GM23338 (cell line): ENCODE data around the gene UBAP2. TPM values are rescaled to one million over a fixed set of nuclear protein-coding genes. Genes with fewer than 3 reads are reported as not detected.

Source experiments
- ATAC-seq: fragments of 200-7000 bp; cut with Tn5 transposase; 3 replicates; pipeline ENCODE4 v1.9.1; 2020
- DNase-seq: peaks from one replicate; pipeline ENCODE4 v3.0.0-alpha.2; 2015; ENCODE audit warnings: low spot score
- H2AFZ ChIP-seq: fragments of 200-600 bp; sonication (generic); 2 replicates; pipeline ENCODE4 v1.8.0; 2016; ENCODE audit warnings: antibody characterized with exemption, mild to moderate bottlenecking, moderate library complexity
- H3F3A ChIP-seq: fragments of 200-600 bp; sonication (generic); replicated peaks from 2 replicates; pipeline ENCODE4 v1.8.0; 2017; ENCODE audit warnings: antibody characterized with exemption, mixed run types, low read depth
- H3K27ac ChIP-seq: fragments of 200-600 bp; sonication (generic); 2 replicates; pipeline ENCODE4 v1.6.1; 2016; ENCODE audit warnings: low read depth
- H3K27me3 ChIP-seq: fragments of 200-600 bp; sonication (generic); 2 replicates; pipeline ENCODE4 v1.8.0; 2016; ENCODE audit warnings: mild to moderate bottlenecking, mixed run types, moderate library complexity; ENCODE audit not compliant: insufficient read depth
- H3K36me3 ChIP-seq: fragments of 200-600 bp; sonication (generic); 2 replicates; pipeline ENCODE4 v1.8.0; 2016; ENCODE audit warnings: mild to moderate bottlenecking; ENCODE audit not compliant: insufficient read depth
- H3K4me1 ChIP-seq: fragments of 200-600 bp; sonication (generic); 2 replicates; pipeline ENCODE4 v1.8.0; 2016; ENCODE audit warnings: mild to moderate bottlenecking, moderate library complexity; ENCODE audit not compliant: insufficient read depth
- H3K4me2 ChIP-seq: fragments of 200-600 bp; sonication (generic); 2 replicates; pipeline ENCODE4 v1.7.1; 2017; ENCODE audit warnings: mixed run types
- H3K4me3 ChIP-seq: fragments of 200-600 bp; sonication (generic); 2 replicates; pipeline ENCODE4 v1.6.1; 2016; ENCODE audit warnings: mixed run types
- H3K79me2 ChIP-seq: fragments of 200-600 bp; sonication (generic); replicated peaks from 2 replicates; pipeline ENCODE4 v1.8.0; 2017; ENCODE audit warnings: mild to moderate bottlenecking; ENCODE audit not compliant: insufficient read depth
- H3K9me2 ChIP-seq: fragments of 200-600 bp; sonication (generic); 2 replicates; pipeline ENCODE4 v1.8.0; 2017; ENCODE audit not compliant: insufficient read depth
- H4K20me1 ChIP-seq: fragments of 200-600 bp; sonication (generic); replicated peaks from 2 replicates; pipeline ENCODE4 v1.8.0; 2017; ENCODE audit warnings: mild to moderate bottlenecking; ENCODE audit not compliant: insufficient read depth
- H3K27ac Mint-ChIP-seq: 2 replicates; pipeline ENCODE4 v1.8.0; 2020; ENCODE audit warnings: inconsistent platforms, mild to moderate bottlenecking, moderate library complexity, mixed read lengths
- H3K27me3 Mint-ChIP-seq: 3 replicates; pipeline ENCODE4 v1.8.0; 2022; ENCODE audit warnings: low read depth, mild to moderate bottlenecking, moderate library complexity, mixed read lengths, inconsistent platforms; ENCODE audit not compliant: insufficient read depth, poor library complexity
- H3K36me3 Mint-ChIP-seq: 3 replicates; pipeline ENCODE4 v1.8.0; 2021; ENCODE audit warnings: low read depth, mild to moderate bottlenecking, inconsistent platforms, moderate library complexity, mixed read lengths
- H3K4me1 Mint-ChIP-seq: 3 replicates; pipeline ENCODE4 v1.8.0; 2020; ENCODE audit warnings: mild to moderate bottlenecking, inconsistent platforms, mixed read lengths
- H3K4me3 Mint-ChIP-seq: 3 replicates; pipeline ENCODE4 v1.8.0; 2021; ENCODE audit warnings: moderate library complexity, mild to moderate bottlenecking, inconsistent platforms, mixed read lengths
- H3K9me3 Mint-ChIP-seq: 3 replicates; pipeline ENCODE4 v1.8.0; 2020; ENCODE audit warnings: moderate library complexity, mild to moderate bottlenecking, inconsistent platforms, mixed read lengths
- CREB1 ChIP-seq: fragments of 250-450 bp; sonication (Bioruptor Pico); IDR thresholded peaks from 2 replicates; pipeline ENCODE4 v1.5.0; 2020; ENCODE audit warnings: low read depth, mild to moderate bottlenecking, moderate library complexity
- CTCF ChIP-seq, 2 experiments: fragments of 200-600 bp in 1 of 2; sonication (generic) in 1 of 2; conservative IDR thresholded peaks; 2 replicates each; pipeline versions ENCODE4 v1.5.1 to v1.6.1; 2016 to 2017; ENCODE audit warnings: antibody characterized with exemption in 2 of 2, low read depth in 2 of 2, mild to moderate bottlenecking in 2 of 2, moderate library complexity in 1 of 2
- ETS1 ChIP-seq: IDR thresholded peaks from 2 replicates; pipeline ENCODE4 v1.6.1; 2016; ENCODE audit warnings: antibody characterized with exemption
- EZH2 ChIP-seq: fragments of 200-600 bp; sonication (generic); IDR thresholded peaks from one replicate; pipeline ENCODE4 v1.8.0; 2017; ENCODE audit warnings: antibody characterized with exemption, mild to moderate bottlenecking, low read depth; ENCODE audit not compliant: unreplicated experiment
- EZH2phosphoT487 ChIP-seq: fragments of 200-600 bp; sonication (generic); IDR thresholded peaks from one replicate; pipeline ENCODE4 v1.8.1; 2018; ENCODE audit warnings: antibody characterized with exemption; ENCODE audit not compliant: unreplicated experiment
- JUNB ChIP-seq: IDR thresholded peaks from one replicate; pipeline ENCODE4 v1.6.1; 2016; ENCODE audit warnings: antibody characterized with exemption; ENCODE audit not compliant: unreplicated experiment
- NANOG ChIP-seq: IDR thresholded peaks from 2 replicates; pipeline ENCODE4 v1.6.1; 2016; ENCODE audit warnings: antibody characterized with exemption, borderline replicate concordance
- POLR2AphosphoS5 ChIP-seq: IDR thresholded peaks from 2 replicates; pipeline ENCODE4 v1.6.1; 2016; ENCODE audit warnings: antibody characterized with exemption, low read depth
- REST ChIP-seq: IDR thresholded peaks from one replicate; pipeline ENCODE4 v1.6.1; 2018; ENCODE audit warnings: antibody characterized with exemption; ENCODE audit not compliant: unreplicated experiment
- STAT1 ChIP-seq: IDR thresholded peaks from one replicate; pipeline ENCODE4 v1.6.1; 2016; ENCODE audit warnings: antibody characterized with exemption; ENCODE audit not compliant: unreplicated experiment
- ZNF114 ChIP-seq: fragments of 250-450 bp; sonication (Bioruptor Pico); IDR thresholded peaks from 2 replicates; pipeline ENCODE4 v1.5.0; 2020; ENCODE audit warnings: mild to moderate bottlenecking, moderate library complexity
- ZNF331 ChIP-seq: fragments of 250-450 bp; sonication (Bioruptor Pico); IDR thresholded peaks from 2 replicates; pipeline ENCODE4 v1.5.0; 2020; ENCODE audit warnings: low read depth, mild to moderate bottlenecking, moderate library complexity
- ZNF462 ChIP-seq: fragments of 250-450 bp; sonication (Bioruptor Pico); IDR thresholded peaks from 2 replicates; pipeline ENCODE4 v1.5.0; 2020; ENCODE audit warnings: mild to moderate bottlenecking, moderate library complexity
- polyA plus RNA-seq: library from polyadenylated mRNA; unstranded; fragments of >200 nt; fragmentation: Nextera tagmentation; extraction: Ambion mirVana; gene quantifications from 2 replicates; pipeline ENCODE4 v1.2.1, GENCODE V29; 2016
- total RNA-seq: library from RNA; depleted of rRNA; stranded (reverse); fragments of >200 nt; shearing (Covaris generic); gene quantifications from 2 replicates; pipeline ENCODE4 v1.2.3, GENCODE V29; 2014

Gene UBAP2
- total and polyA plus RNA-seq, 2 experiments from 2014 or later, result 47.4 to 56.4 TPM

- Histone ChIP-seq H3K9me2 (no peaks in the 10 kb centered on the region), H3K36me3 (peaks cover 7% of the 10 kb centered on the region; the same call in 1 of the 2 replicates), H3K4me3 (no peak overlapping the region), H3F3A (0 out of 2 replicates have a peak, but pooled peaks cover 4% of the 10 kb centered on the region), H2AFZ (no peak overlapping the region), H3K4me1 (no peaks in the 10 kb centered on the region), H3K27me3 (no peaks in the 10 kb centered on the region), H3K4me2 (no peak overlapping the region), H4K20me1 (peaks cover 50% of the 10 kb centered on the region), H3K79me2 (peaks cover 99% of the 10 kb centered on the region), H3K27ac (no peak overlapping the region)
- no peak for TF ChIP-seq POLR2AphosphoS5
- TF ChIP-seq REST, result no peak
- TF ChIP-seq EZH2phosphoT487, result no peak
- no peak for TF ChIP-seq NANOG
- TF ChIP-seq ZNF114, result no peak
- TF ChIP-seq CREB1 (CRISPR knock-in tag), result no peak
- TF ChIP-seq ETS1, result no peak
- no peak for TF ChIP-seq CTCF (conservative IDR thresholded peaks at IDR 0.05; ENCODE audit: low read depth in 2 of 2)
- TF ChIP-seq EZH2, result no peak
- TF ChIP-seq STAT1, result no peak
- no peak for TF ChIP-seq JUNB
- TF ChIP-seq ZNF462 (CRISPR knock-in tag), result no peak
- no peak for TF ChIP-seq ZNF331 (CRISPR knock-in tag)
- Mint-ChIP-seq H3K4me1 (no peaks in the 10 kb centered on the region; the same call in 2 of the 3 replicates), H3K27ac (no peak overlapping the region), H3K27me3 (peaks cover 7% of the 10 kb centered on the region), H3K4me3 (no peak overlapping the region), H3K9me3 (peaks cover 2% of the 10 kb centered on the region; the same call in 1 of the 3 replicates), H3K36me3 (peaks cover 36% of the 10 kb centered on the region)
- ATAC-seq, result no peak
- DNase-seq, result no peak
Observed at GRCh38 chr9:34032631-34033030, 16.1 kb downstream of the UBAP2 start.
